ENCODE measurements around the gene SUSD6. TPM values are rescaled to one million over a fixed set of nuclear protein-coding genes. Genes with fewer than 3 reads are reported as not detected.

The SUSD6 gene
- total RNA-seq, 1 experiment from 2014 or later = 21.5 TPM

- intact Hi-C loops (cut with micrococcal nuclease; ENCODE audit: unreplicated experiment) = no loop called here
- CTCF ChIA-PET = no interaction called here
- BruUV-seq (replicated peaks) = no TSS peak
These were observed 94.3 kb downstream of the SUSD6 start for GRCh38 chr14:69705706-69706105.

GRCh38 chr14:69708049-69708448, 96.7 kb downstream of the SUSD6 start:
- intact Hi-C loops (cut with micrococcal nuclease; ENCODE audit: unreplicated experiment) = loop anchor here (2.0 kb wide), 1 partner anchor 105 kb away; no protein-coding TSS in a partner anchor
- Histone ChIP-seq H3K36me3 (ENCODE audit: control insufficient read depth, insufficient read depth, low read length) (peaks cover 2% of the 10 kb centered on the region), H3K9me3 (no peaks in the 10 kb centered on the region), H3K4me1 (peaks cover 6% of the 10 kb centered on the region; the same call in 1 of the 2 replicates), H3K27me3 (replicated peaks; ENCODE audit: control insufficient read depth, insufficient read depth, low read length) (no peaks in the 10 kb centered on the region), H3K4me3 (ENCODE audit: low read depth, low read length) (no peak overlapping the region)
- H3K27ac Mint-ChIP-seq (ENCODE audit: unreplicated experiment) = no peak overlapping the region
- TF ChIP-seq, protein P1, sequence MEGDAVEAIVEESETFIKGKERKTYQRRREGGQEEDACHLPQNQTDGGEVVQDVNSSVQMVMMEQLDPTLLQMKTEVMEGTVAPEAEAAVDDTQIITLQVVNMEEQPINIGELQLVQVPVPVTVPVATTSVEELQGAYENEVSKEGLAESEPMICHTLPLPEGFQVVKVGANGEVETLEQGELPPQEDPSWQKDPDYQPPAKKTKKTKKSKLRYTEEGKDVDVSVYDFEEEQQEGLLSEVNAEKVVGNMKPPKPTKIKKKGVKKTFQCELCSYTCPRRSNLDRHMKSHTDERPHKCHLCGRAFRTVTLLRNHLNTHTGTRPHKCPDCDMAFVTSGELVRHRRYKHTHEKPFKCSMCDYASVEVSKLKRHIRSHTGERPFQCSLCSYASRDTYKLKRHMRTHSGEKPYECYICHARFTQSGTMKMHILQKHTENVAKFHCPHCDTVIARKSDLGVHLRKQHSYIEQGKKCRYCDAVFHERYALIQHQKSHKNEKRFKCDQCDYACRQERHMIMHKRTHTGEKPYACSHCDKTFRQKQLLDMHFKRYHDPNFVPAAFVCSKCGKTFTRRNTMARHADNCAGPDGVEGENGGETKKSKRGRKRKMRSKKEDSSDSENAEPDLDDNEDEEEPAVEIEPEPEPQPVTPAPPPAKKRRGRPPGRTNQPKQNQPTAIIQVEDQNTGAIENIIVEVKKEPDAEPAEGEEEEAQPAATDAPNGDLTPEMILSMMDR (IDR thresholded peaks at IDR 0.05; ENCODE audit: insufficient read depth in 1 of 2, low read depth in 1 of 2, low read length in 1 of 2, severe bottlenecking in 1 of 2, unreplicated experiment in 1 of 2) = no peak
- H3K4me1 Mint-ChIP-seq (ENCODE audit: low read depth, unreplicated experiment) = peaks cover 18% of the 10 kb centered on the region
- no peaks in the 10 kb centered on the region for H3K36me3 Mint-ChIP-seq (ENCODE audit: insufficient read depth, unreplicated experiment)
- H3K27me3 Mint-ChIP-seq (ENCODE audit: insufficient read depth, unreplicated experiment) = no peaks in the 10 kb centered on the region
- no peaks in the 10 kb centered on the region for H3K9me3 Mint-ChIP-seq (ENCODE audit: unreplicated experiment)
- H3K4me3 Mint-ChIP-seq (ENCODE audit: unreplicated experiment) = no peak overlapping the region
- BruUV-seq (replicated peaks) = no TSS peak
- no peak for DNase-seq
- ChIA-PET POLR2A (no interaction called here), CTCF (no interaction called here)

More at GRCh38 chr14:69705706-69706105, 94.3 kb downstream of the SUSD6 start:
- Histone ChIP-seq H3K4me3 (ENCODE audit: low read depth, low read length) (no peak overlapping the region), H3K36me3 (ENCODE audit: control insufficient read depth, insufficient read depth, low read length) (peaks cover under 1% of the 10 kb centered on the region), H3K4me1 (no peaks in the 10 kb centered on the region), H3K27me3 (replicated peaks; ENCODE audit: control insufficient read depth, insufficient read depth, low read length) (no peaks in the 10 kb centered on the region), H3K9me3 (no peaks in the 10 kb centered on the region)
- POLR2A ChIA-PET = no interaction called here
- no peak overlapping the region for H3K4me3 Mint-ChIP-seq (ENCODE audit: unreplicated experiment)
- H3K36me3 Mint-ChIP-seq (ENCODE audit: insufficient read depth, unreplicated experiment) = no peaks in the 10 kb centered on the region
- TF ChIP-seq, protein P1 (IDR thresholded peaks at IDR 0.05; ENCODE audit: insufficient read depth in 1 of 2, low read depth in 1 of 2, low read length in 1 of 2, severe bottlenecking in 1 of 2, unreplicated experiment in 1 of 2) = no peak
- DNase-seq = no peak
- no peaks in the 10 kb centered on the region for H3K27me3 Mint-ChIP-seq (ENCODE audit: insufficient read depth, unreplicated experiment)
- peaks cover 11% of the 10 kb centered on the region for H3K4me1 Mint-ChIP-seq (ENCODE audit: low read depth, unreplicated experiment)
- no peaks in the 10 kb centered on the region for H3K9me3 Mint-ChIP-seq (ENCODE audit: unreplicated experiment)
- no peak overlapping the region for H3K27ac Mint-ChIP-seq (ENCODE audit: unreplicated experiment)

DNA sequence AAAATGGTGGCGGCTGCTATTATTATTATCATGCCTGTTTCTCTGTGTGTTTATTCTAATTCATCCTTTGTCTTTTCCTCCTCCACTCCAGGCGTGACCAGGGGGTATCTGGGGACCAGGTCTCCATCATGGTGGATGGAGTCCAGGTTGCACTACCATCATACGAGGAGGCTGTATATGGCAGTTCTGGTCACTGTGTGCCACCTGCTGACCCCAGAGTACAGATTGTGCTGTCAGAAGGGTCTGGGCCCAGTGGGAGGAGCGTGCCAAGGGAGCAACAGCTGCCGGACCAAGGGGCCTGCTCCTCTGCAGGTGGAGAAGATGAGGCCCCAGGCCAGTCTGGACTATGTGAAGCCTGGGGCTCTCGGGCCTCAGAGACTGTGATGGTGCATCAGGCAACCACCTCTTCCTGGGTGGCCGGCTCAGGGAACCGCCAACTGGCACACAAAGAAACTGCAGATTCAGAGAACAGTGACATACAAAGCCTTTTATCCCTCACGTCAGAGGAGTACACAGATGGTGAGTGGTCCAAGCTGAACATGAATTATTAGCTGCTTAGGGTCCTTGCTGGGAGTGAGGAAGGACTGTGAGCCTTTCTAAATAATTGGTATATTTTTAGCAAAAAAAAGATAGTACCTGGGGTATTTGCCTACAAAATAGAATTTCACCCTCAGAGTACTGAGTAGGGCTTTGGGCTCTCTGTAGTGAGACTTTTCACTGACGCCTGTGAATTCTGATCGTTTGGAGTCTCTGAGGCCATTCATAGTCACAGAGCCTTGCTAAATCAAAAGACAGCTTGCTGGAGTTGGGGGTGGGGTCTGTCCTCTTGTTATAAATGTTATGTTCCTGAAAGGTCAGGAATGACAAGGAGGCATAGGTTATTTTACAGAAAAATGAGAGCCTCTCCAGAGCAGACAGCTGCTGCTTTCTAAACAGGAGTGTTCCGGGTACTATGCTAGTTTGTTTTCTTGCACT, 97.5 kb downstream of the SUSD6 start:
- no peaks in the 10 kb centered on the region for H3K9me3 ChIP-seq
- intact Hi-C loops (cut with micrococcal nuclease; ENCODE audit: unreplicated experiment) = loop anchor here (2.0 kb wide), 1 partner anchor 106 kb away; no protein-coding TSS in a partner anchor
- H3K4me1 Mint-ChIP-seq (ENCODE audit: low read depth, unreplicated experiment) = peaks cover 18% of the 10 kb centered on the region
- H3K9me3 Mint-ChIP-seq (ENCODE audit: unreplicated experiment) = no peaks in the 10 kb centered on the region
- CTCF ChIA-PET = no interaction called here
- TF ChIP-seq, protein P1 (IDR thresholded peaks at IDR 0.05; ENCODE audit: insufficient read depth in 1 of 2, low read depth in 1 of 2, low read length in 1 of 2, severe bottlenecking in 1 of 2, unreplicated experiment in 1 of 2) = peak; percentile 44 to 49
- no TSS peak for BruUV-seq (replicated peaks)
- H3K27me3 ChIP-seq (replicated peaks; ENCODE audit: control insufficient read depth, insufficient read depth, low read length) = no peaks in the 10 kb centered on the region
- H3K36me3 Mint-ChIP-seq (ENCODE audit: insufficient read depth, unreplicated experiment) = no peaks in the 10 kb centered on the region
- peak; percentile 49 to 53 for DNase-seq
- H3K4me3 ChIP-seq (ENCODE audit: low read depth, low read length) = no peak overlapping the region
- H3K27ac Mint-ChIP-seq (ENCODE audit: unreplicated experiment) = no peak overlapping the region
- peaks cover 2% of the 10 kb centered on the region for H3K36me3 ChIP-seq (ENCODE audit: control insufficient read depth, insufficient read depth, low read length)
- peaks cover 11% of the 10 kb centered on the region; the same call in 1 of the 2 replicates for H3K4me1 ChIP-seq
- no peaks in the 10 kb centered on the region for H3K27me3 Mint-ChIP-seq (ENCODE audit: insufficient read depth, unreplicated experiment)
- POLR2A ChIA-PET = no interaction called here
- H3K4me3 Mint-ChIP-seq (ENCODE audit: unreplicated experiment) = no peak overlapping the region

Measured in Caco-2 (cell line).